ENCODE measurements around the gene BPI. TPM values are rescaled to one million over a fixed set of nuclear protein-coding genes. Genes with fewer than 3 reads are reported as not detected.

BPI gene
- total and polyA plus RNA-seq, 4 donors: 0.31 to 5.6 (median 1.1) TPM

- ATAC-seq (ENCODE audit: insufficient read depth, low FRiP score): no peak
- no peak overlapping the region for H3K27ac ChIP-seq (ENCODE audit: low read depth in 1 of 2, low read length in 1 of 2)
- H3K4me1 ChIP-seq (ENCODE audit: control insufficient read depth in 5 of 5, insufficient read depth in 5 of 5, low read length in 5 of 5): no peaks in the 10 kb centered on the region
- no peak overlapping the region for H3K9ac ChIP-seq (ENCODE audit: insufficient read depth in 1 of 2, low read length in 2 of 2)
- no peak for DNase-seq
- H3K4me3 ChIP-seq: no peak overlapping the region
- H3K9me3 ChIP-seq (ENCODE audit: control insufficient read depth in 4 of 4, insufficient read depth in 3 of 4, low read length in 3 of 4): peaks cover 0 to 4% (median 0%) of the 10 kb centered on the region in 4 donors
- TF ChIP-seq CTCF (IDR thresholded peaks at IDR 0.05; ENCODE audit: control extremely low read depth, extremely low read depth): no peak
- WGBS, 2 donors: 54 to 56% methylated on average over 3 of the region's 3 CpGs
- peaks cover 0 to 4% (median 0%) of the 10 kb centered on the region in 3 donors for H3K27me3 ChIP-seq (ENCODE audit: control insufficient read depth in 3 of 3, insufficient read depth in 3 of 3, low read length in 2 of 3)
- no peaks in the 10 kb centered on the region for H3K36me3 ChIP-seq (ENCODE audit: control insufficient read depth in 4 of 4, insufficient read depth in 4 of 4, low read length in 4 of 4)
Observed at GRCh38 chr20:38330638-38331037, 26.7 kb downstream of the BPI start.

- DNase-seq (no peak), ATAC-seq (ENCODE audit: insufficient read depth, low FRiP score) (no peak)
- TF ChIP-seq CTCF (IDR thresholded peaks at IDR 0.05; ENCODE audit: control extremely low read depth, extremely low read depth): no peak
- peaks cover 0 to 3% (median 1%) of the 10 kb centered on the region in 5 donors for H3K4me1 ChIP-seq (ENCODE audit: control insufficient read depth in 5 of 5, insufficient read depth in 5 of 5, low read length in 5 of 5)
- no peak overlapping the region for H3K9ac ChIP-seq (ENCODE audit: insufficient read depth in 1 of 2, low read length in 2 of 2)
- no peaks in the 10 kb centered on the region for H3K36me3 ChIP-seq (ENCODE audit: control insufficient read depth in 4 of 4, insufficient read depth in 4 of 4, low read length in 4 of 4)
- no peak overlapping the region for H3K27ac ChIP-seq (ENCODE audit: low read depth in 1 of 2, low read length in 1 of 2)
- peaks cover 0 to 4% (median 0%) of the 10 kb centered on the region in 3 donors for H3K27me3 ChIP-seq (ENCODE audit: control insufficient read depth in 3 of 3, insufficient read depth in 3 of 3, low read length in 2 of 3)
- peaks cover 0 to 4% (median 0%) of the 10 kb centered on the region in 4 donors for H3K9me3 ChIP-seq (ENCODE audit: control insufficient read depth in 4 of 4, insufficient read depth in 3 of 4, low read length in 3 of 4)
- H3K4me3 ChIP-seq: no peak overlapping the region
Observed at GRCh38 chr20:38331245-38331644, 27.3 kb downstream of the BPI start.

DNA sequence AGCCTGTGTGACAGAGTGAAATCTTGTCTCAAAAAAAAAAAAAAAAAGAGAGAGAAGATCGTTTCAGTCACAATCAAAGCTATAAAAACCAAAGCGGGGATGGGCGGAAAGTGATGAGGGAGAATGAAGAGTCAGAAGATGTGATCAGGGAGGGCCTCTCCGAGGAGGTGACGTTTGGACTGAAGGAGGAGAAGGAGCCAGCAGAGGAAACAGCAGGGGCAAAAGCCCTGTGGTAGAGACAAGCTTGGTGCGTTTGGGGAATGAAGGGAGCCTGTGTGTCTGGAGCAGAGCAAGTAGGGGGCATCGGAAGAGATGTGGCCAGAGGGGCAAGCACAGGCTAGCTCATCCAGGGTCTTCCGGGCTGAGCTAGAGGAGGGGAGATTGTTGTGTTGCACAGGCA is 27.9 kb downstream of the BPI start:
- H3K36me3 ChIP-seq (ENCODE audit: control insufficient read depth in 4 of 4, insufficient read depth in 4 of 4, low read length in 4 of 4): no peaks in the 10 kb centered on the region
- no peak overlapping the region for H3K9ac ChIP-seq (ENCODE audit: insufficient read depth in 1 of 2, low read length in 2 of 2)
- H3K4me1 ChIP-seq (ENCODE audit: control insufficient read depth in 5 of 5, insufficient read depth in 5 of 5, low read length in 5 of 5): peaks cover 0 to 9% (median 5%) of the 10 kb centered on the region in 5 donors
- TF ChIP-seq CTCF (IDR thresholded peaks at IDR 0.05; ENCODE audit: control extremely low read depth, extremely low read depth): no peak
- peaks cover 0 to 4% (median 0%) of the 10 kb centered on the region in 4 donors for H3K9me3 ChIP-seq (ENCODE audit: control insufficient read depth in 4 of 4, insufficient read depth in 3 of 4, low read length in 3 of 4)
- H3K27me3 ChIP-seq (ENCODE audit: control insufficient read depth in 3 of 3, insufficient read depth in 3 of 3, low read length in 2 of 3): peaks cover 0 to 4% (median 0%) of the 10 kb centered on the region in 3 donors
- 81 to 82% methylated on average over 8 of the region's 8 CpGs for WGBS, 2 donors
- no peak overlapping the region for H3K4me3 ChIP-seq
- H3K27ac ChIP-seq (ENCODE audit: low read depth in 1 of 2, low read length in 1 of 2): no peak overlapping the region
- no peak for ATAC-seq (ENCODE audit: insufficient read depth, low FRiP score)
- DNase-seq: no peak

GRCh38 chr20:38334016-38334415 is 30.1 kb downstream of the BPI start:
- TF ChIP-seq CTCF (IDR thresholded peaks at IDR 0.05; ENCODE audit: control extremely low read depth, extremely low read depth): no peak
- ATAC-seq (ENCODE audit: insufficient read depth, low FRiP score) (no peak), DNase-seq (no peak)
- Histone ChIP-seq H3K9ac (ENCODE audit: insufficient read depth in 1 of 2, low read length in 2 of 2) (no peak overlapping the region), H3K4me1 (ENCODE audit: control insufficient read depth in 5 of 5, insufficient read depth in 5 of 5, low read length in 5 of 5) (peaks cover 0 to 12% (median 5%) of the 10 kb centered on the region in 5 donors), H3K27me3 (ENCODE audit: control insufficient read depth in 3 of 3, insufficient read depth in 3 of 3, low read length in 2 of 3) (peaks cover 0 to 4% (median 0%) of the 10 kb centered on the region in 3 donors), H3K27ac (ENCODE audit: low read depth in 1 of 2, low read length in 1 of 2) (no peak overlapping the region), H3K9me3 (ENCODE audit: control insufficient read depth in 4 of 4, insufficient read depth in 3 of 4, low read length in 3 of 4) (peaks cover 0 to 11% (median 2%) of the 10 kb centered on the region in 4 donors), H3K36me3 (ENCODE audit: control insufficient read depth in 4 of 4, insufficient read depth in 4 of 4, low read length in 4 of 4) (no peaks in the 10 kb centered on the region), H3K4me3 (no peak overlapping the region)
- WGBS, 2 donors: 88 to 91% methylated on average over 8 of the region's 8 CpGs

All from lung (tissue), 12 donors.